ENCODE measurements around the gene C4B. TPM values are rescaled to one million over a fixed set of nuclear protein-coding genes. Genes with fewer than 3 reads are reported as not detected.
A peak's percentile ranks its signal among the peaks of the same experiment; 100 is the strongest.
"Not testable (repeated sequence)": the region's sequence is repeated elsewhere in the genome, so short reads cannot be mapped to it uniquely, and the experiment has no call there.

C4B gene
- total RNA-seq: 1 to 10 TPM; 3.4 to 5.0 TPM

DNA sequence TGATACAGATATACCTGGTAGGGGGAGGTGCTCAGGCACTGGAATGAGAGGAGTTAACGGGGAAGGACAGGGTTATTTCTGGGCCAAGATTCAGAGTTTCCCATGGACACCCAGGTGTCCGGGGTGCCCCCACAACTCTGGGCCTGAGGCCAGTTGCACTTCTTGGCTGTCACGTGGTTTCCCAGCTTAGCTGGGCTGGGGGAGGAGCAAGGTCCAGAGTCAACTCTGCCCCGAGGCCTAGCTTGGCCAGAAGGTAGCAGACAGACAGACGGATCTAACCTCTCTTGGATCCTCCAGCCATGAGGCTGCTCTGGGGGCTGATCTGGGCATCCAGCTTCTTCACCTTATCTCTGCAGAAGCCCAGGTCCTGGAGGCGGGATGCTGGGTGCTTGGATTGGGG lies at the start of gene C4B:
TSS of gene C4B (plus strand) at position 249 of the 400 bp plus-strand sequence. CDS start at position 300, 51 bp downstream.
- H3K27ac Mint-ChIP-seq; H3K36me3 Mint-ChIP-seq (ENCODE audit: low read depth); POLR2A ChIA-PET; CTCF ChIA-PET; H3K4me1 Mint-ChIP-seq; H3K9me3 Mint-ChIP-seq; H3K27me3 Mint-ChIP-seq; H3K4me3 Mint-ChIP-seq; DNase-seq: not testable (repeated sequence)

DNA sequence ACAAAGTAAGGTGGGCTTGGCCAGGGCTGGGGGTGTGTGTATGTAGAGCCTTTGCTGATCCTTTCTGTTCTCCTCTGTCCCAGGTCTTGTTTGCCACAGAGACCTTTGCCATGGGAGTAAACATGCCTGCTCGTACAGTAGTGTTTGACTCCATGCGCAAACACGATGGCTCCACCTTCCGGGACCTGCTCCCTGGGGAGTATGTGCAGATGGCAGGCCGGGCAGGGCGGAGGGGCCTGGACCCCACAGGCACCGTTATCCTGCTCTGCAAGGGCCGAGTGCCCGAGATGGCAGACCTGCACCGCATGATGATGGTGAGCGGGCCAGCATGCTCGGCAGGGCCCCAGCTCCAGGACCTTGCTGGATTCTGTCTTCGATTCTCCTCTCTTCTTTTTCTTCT lies 48.9 kb upstream of the C4B start:
- H3K4me3 Mint-ChIP-seq: no peak overlapping the region
- H3K27me3 Mint-ChIP-seq: no peaks in the 10 kb centered on the region
- POLR2A ChIA-PET: no interaction called here
- DNase-seq: no peak
- H3K9me3 Mint-ChIP-seq: no peaks in the 10 kb centered on the region
- H3K27ac Mint-ChIP-seq: no peak overlapping the region
- peaks cover 26% of the 10 kb centered on the region for H3K4me1 Mint-ChIP-seq
- CTCF ChIA-PET: interaction anchor here (1.4 kb wide), 1 partner anchor 13 kb away, joined by 3 read pairs; no protein-coding TSS in a partner anchor
- H3K36me3 Mint-ChIP-seq (ENCODE audit: low read depth): peaks cover 81% of the 10 kb centered on the region

DNA sequence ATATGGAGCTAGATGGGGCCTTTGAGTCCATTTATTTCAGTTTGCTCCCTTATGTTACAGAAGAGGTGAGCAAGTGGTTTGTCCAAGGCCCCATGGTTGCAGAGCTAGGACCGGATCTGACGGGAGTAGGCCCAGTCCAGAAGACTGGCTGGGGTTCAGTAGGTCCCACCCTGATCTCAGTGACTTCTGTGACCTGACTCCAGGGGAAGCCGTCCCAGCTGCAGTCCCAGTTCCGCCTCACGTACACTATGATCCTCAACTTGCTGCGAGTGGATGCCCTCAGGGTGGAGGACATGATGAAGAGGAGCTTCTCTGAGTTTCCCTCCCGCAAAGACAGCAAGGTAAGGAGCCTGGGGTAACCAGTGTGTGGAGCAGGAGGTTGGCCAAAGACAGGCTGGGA lies 48.1 kb upstream of the C4B start:
- CTCF ChIA-PET: no interaction called here
- H3K36me3 Mint-ChIP-seq (ENCODE audit: low read depth): peaks cover 74% of the 10 kb centered on the region

DNA sequence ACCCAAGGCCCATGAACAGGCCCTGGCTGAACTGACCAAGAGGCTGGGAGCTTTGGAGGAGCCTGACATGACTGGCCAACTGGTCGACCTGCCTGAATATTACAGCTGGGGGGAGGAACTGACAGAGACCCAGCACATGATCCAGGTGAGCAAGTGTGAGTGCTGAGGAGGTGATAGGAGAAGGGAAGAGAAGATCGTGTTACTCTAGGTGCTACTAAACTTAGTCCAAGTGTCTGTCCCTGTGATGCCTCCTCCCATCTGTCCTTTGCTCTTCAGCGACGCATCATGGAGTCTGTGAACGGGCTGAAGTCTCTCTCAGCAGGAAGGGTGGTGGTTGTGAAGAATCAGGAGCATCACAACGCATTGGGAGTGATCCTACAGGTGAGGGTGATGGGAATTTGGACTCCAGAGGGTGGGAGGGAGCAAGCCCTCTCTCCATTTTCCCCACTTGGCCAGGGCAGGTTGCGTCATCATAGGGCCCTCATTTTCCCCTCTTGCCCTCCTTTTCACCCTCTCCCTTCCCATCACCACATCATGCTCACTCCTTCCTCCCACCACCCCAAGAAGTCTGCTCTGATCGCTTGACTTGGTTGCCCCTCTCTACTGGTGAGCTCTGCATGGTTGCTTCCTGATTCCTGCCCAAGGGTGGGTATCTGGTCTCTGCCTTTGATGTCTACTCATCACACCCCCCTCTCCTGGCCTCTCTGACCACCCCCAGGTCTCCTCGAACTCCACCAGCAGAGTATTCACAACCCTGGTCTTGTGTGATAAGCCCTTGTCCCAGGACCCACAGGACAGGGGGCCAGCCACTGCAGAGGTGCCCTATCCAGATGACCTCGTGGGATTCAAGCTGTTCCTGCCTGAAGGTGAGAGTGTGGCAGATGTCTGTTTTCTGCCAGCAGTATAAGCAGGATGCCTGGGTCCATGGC lies 47.3 kb upstream of the C4B start:
- POLR2A ChIA-PET: no interaction called here
- H3K27ac Mint-ChIP-seq: no peak overlapping the region

More for the DNA sequence above, 48.1 kb upstream of the C4B start:
- Mint-ChIP-seq H3K27me3 (no peaks in the 10 kb centered on the region), H3K9me3 (no peaks in the 10 kb centered on the region), H3K4me3 (no peak overlapping the region), H3K27ac (no peak overlapping the region), H3K4me1 (peaks cover 29% of the 10 kb centered on the region)
- POLR2A ChIA-PET: no interaction called here
- DNase-seq: no peak

DNA sequence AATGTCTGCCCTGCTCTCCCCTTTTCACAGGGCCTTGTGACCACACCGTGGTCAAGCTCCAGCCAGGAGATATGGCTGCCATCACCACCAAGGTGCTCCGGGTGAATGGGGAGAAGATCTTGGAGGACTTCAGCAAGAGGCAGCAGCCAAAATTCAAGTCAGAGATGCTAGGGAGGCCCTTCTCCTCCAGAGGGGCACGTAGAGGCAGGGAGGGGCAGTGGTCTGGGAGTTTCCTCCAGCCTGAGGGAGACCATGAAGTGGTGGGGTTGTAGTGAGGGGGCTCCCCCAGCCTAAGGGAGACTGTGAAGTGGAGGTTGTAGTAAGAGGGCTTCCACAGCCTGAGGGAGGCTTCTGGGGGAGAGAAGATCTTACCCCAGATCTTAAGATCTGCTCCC lies 46.7 kb upstream of the C4B start:
- no peak overlapping the region for H3K27ac Mint-ChIP-seq
- CTCF ChIA-PET: no interaction called here
- POLR2A ChIA-PET: interaction anchor here (8.3 kb wide), 1 partner anchor 8 kb away, joined by 162 read pairs; the partner anchor contains the start of genes NELFE and SKIC2

More for the DNA sequence above, 47.3 kb upstream of the C4B start:
- Mint-ChIP-seq H3K27me3 (no peaks in the 10 kb centered on the region), H3K4me1 (peaks cover 26% of the 10 kb centered on the region), H3K4me3 (no peak overlapping the region), H3K36me3 (ENCODE audit: low read depth) (peaks cover 69% of the 10 kb centered on the region), H3K9me3 (no peaks in the 10 kb centered on the region)
- DNase-seq: no peak
- CTCF ChIA-PET: no interaction called here

DNA sequence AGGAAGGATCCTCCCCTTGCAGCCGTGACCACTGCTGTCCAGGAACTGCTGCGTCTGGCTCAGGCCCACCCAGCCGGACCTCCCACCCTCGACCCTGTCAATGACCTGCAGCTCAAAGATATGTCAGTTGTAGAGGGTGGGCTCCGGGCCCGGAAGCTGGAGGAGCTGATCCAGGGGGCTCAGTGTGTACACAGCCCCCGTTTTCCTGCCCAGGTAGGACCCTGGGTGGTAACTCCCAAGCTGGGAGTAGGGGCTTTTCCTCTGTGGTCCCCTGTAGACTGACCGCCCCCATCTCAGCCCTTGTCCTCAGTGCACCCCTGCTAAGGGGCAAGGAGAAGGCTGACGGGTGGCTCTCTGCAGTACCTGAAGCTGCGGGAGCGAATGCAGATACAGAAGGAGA lies 46.3 kb upstream of the C4B start:
- H3K36me3 Mint-ChIP-seq (ENCODE audit: low read depth): peaks cover 63% of the 10 kb centered on the region
- H3K4me1 Mint-ChIP-seq: peaks cover 36% of the 10 kb centered on the region
- no peak overlapping the region for H3K27ac Mint-ChIP-seq
- H3K9me3 Mint-ChIP-seq: no peaks in the 10 kb centered on the region
- H3K27me3 Mint-ChIP-seq: no peaks in the 10 kb centered on the region
- DNase-seq: no peak
- no peak overlapping the region for H3K4me3 Mint-ChIP-seq
- POLR2A ChIA-PET: interaction anchor here (8.3 kb wide), 1 partner anchor 8 kb away, joined by 162 read pairs; the partner anchor contains the start of genes NELFE and SKIC2
- CTCF ChIA-PET: no interaction called here

More for the DNA sequence above, 46.7 kb upstream of the C4B start:
- Mint-ChIP-seq H3K27me3 (no peaks in the 10 kb centered on the region), H3K4me3 (no peak overlapping the region), H3K36me3 (ENCODE audit: low read depth) (peaks cover 63% of the 10 kb centered on the region), H3K9me3 (no peaks in the 10 kb centered on the region), H3K4me1 (peaks cover 32% of the 10 kb centered on the region)
- DNase-seq: no peak

DNA sequence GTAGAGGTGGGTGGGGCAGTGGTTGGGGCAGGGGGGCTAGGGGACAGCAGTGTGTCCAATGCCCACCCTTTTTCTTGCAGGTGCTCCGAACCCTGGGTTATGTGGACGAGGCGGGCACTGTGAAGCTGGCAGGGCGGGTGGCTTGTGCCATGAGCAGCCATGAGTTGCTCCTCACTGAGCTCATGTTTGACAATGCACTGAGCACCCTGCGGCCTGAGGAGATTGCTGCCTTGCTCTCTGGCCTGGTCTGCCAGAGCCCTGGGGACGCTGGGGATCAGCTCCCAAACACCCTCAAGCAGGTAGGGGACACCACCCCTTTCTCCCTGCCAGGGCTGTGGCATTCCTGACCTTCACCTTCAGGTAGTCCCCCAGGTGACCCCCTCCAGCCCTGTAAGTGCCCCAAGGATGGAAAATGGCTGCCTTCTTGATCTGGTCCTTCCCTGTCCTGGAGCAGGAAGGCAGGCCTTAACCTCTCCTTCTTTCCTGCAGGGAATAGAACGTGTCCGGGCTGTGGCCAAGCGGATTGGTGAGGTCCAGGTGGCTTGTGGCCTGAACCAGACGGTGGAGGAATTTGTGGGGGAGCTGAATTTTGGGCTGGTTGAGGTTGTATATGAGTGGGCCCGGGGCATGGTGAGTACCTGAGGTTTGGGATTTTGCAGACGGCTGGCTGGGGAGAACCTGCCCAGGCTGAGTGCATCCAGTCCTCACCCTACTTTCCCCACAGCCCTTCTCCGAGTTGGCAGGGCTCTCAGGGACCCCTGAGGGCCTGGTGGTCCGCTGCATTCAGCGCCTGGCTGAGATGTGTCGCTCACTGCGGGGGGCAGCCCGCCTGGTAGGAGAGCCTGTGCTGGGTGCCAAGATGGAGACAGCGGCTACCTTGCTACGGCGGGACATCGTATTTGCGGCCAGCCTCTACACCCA lies 45.5 kb upstream of the C4B start:
- H3K9me3 Mint-ChIP-seq: no peaks in the 10 kb centered on the region
- H3K27me3 Mint-ChIP-seq: no peaks in the 10 kb centered on the region
- POLR2A ChIA-PET: interaction anchor here (8.3 kb wide), 1 partner anchor 9 kb away, joined by 162 read pairs; the partner anchor contains the start of genes NELFE and SKIC2
- H3K36me3 Mint-ChIP-seq (ENCODE audit: low read depth): peaks cover 58% of the 10 kb centered on the region
- H3K4me1 Mint-ChIP-seq: peaks cover 43% of the 10 kb centered on the region
- no peak overlapping the region for H3K27ac Mint-ChIP-seq
- CTCF ChIA-PET: interaction anchor here (1.1 kb wide), 1 partner anchor 17 kb away, joined by 3 read pairs; no protein-coding TSS in a partner anchor
- no peak overlapping the region for H3K4me3 Mint-ChIP-seq
- DNase-seq: no peak

DNA sequence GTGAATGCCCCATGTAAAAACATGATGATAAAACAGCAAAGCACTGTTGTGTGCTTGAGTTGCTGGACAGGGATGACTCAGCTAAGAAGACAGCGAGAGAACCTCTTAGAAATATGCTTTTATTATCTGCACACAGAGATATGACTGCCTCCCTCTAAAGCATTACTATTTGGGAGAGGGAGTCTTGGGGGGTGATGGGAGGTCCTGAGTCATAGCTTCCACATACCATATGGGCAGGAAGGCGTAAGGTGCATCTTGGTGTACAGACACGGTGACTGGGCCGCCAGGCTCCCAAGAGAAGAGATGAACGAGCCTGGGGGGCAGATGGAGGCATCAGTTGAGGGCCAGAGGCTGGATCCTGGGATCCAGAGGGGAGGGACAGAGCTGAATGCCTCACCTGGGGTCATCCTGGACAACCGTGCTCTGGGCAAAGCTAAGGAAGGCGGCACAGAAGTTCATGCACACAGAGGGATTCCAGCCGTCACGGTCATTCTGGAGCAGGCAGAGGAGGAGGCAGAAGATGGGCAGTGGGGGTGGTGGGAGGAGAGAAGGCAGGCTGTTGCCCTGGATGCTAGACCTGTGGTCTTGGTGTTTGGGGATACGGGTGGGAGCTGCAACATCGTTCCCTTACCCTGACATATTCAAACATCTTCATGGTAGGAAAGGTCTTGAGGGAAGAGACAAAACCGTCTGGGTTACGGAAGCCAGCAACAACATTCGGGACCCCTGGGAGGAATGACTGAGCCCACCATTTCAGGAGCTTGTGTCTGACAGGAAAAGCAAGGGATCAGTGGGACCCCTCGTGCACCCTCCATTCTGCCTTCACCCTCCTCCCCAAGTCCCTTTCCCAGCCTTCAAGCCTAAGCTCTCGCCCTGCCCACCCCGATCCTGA lies 44.6 kb upstream of the C4B start:
- peak overlapping the region; percentile 65 for H3K27ac Mint-ChIP-seq
- H3K27me3 Mint-ChIP-seq: no peaks in the 10 kb centered on the region
- no peak for DNase-seq
- H3K9me3 Mint-ChIP-seq: no peaks in the 10 kb centered on the region
- H3K36me3 Mint-ChIP-seq (ENCODE audit: low read depth): peaks cover 51% of the 10 kb centered on the region
- CTCF ChIA-PET: interaction anchor here (1.1 kb wide), 1 partner anchor 18 kb away, joined by 3 read pairs; no protein-coding TSS in a partner anchor
- POLR2A ChIA-PET: interaction anchor here (1.3 to 8.3 kb wide), 3 partner anchors 10 to 72 kb away, joined by 3 to 162 read pairs (median 22); partner anchors contain the start of genes EHMT2, NELFE and SKIC2
- H3K4me1 Mint-ChIP-seq: peaks cover 45% of the 10 kb centered on the region
- peak overlapping the region; percentile 44 for H3K4me3 Mint-ChIP-seq

DNA sequence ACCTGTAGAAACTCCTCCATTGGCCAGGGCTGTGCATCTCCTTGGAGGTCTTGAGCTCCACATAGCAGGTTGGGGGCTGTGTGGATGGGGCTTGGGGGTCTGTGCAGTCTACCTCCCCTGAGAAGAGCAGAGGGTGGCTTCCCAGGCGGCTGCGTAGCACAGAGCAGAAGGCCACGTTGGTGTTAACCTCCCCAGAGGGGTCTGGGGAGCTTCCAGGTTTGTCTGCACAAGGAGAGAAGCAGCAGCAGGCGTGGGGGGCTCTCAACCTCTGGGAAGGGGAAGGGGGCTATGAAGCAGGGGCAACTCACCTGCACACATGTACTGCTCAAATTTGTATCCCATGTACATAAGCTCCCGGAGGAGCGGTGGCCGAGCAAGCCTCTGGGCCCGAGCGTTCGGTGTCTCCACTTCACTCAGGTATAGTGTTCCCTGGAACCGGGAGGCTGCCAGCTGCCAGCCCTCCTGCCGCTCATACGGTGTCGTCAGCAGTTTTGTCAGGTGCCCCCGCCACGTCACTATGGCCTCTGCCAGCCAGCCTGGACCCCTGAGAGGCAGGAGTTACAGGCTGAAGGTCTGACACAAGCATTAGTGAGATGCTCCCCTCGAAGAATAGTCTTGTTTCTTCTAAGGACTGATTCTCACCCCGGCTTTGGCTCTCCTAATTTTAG lies 43.9 kb upstream of the C4B start:
- CTCF ChIA-PET: interaction anchor here (1.2 to 3.0 kb wide), 4 partner anchors 10 to 107 kb away, joined by 3 to 13 read pairs (median 10); partner anchors contain the start of genes NELFE, NEU1 and SKIC2
- Mint-ChIP-seq H3K4me3 (peak overlapping the region; percentile 97), H3K27me3 (no peaks in the 10 kb centered on the region), H3K9me3 (no peaks in the 10 kb centered on the region), H3K36me3 (ENCODE audit: low read depth) (peaks cover 46% of the 10 kb centered on the region), H3K27ac (peak overlapping the region; percentile 99), H3K4me1 (peaks cover 45% of the 10 kb centered on the region)
- no peak for DNase-seq
- POLR2A ChIA-PET: interaction anchor here (1.2 to 8.3 kb wide), 8 partner anchors 11 to 235 kb away, joined by 3 to 162 read pairs (median 6); partner anchors contain the start of genes ATF6B, CLIC1, EHMT2 and NELFE

DNA sequence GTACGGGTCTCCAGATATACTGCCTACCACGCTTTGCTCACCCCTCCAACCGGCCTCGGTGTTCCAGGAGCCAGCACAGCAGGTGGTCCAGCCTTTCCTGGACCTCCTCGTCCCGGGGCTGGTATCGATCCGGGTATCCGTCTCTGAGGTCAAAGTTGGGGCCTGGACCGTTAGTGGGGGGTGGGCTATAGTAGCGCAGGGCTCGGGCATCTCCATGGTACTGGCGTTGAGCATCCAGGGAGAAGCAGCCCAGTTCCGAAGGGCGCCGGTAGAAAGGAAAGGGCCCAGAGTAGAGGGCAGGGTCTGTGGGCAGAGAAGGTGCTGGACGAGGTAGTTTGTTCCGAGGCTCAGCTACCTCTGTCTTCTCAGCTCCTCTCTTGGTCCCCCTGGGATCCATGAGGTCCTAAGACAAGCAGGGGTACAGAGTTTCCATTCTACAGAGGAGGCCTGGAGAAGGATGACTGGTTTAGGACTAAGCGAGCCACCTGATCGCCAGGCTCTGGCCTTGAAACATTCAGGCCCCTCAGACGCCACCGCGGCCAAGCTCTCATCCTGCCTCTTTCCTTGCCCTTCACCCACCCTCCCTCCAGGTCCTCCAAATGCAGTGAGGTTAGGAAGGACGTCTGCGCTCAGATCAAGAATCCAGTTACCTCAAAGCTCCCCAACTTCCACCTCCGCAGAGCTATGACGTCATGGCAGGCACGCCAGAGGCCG lies 43.2 kb upstream of the C4B start:
- Mint-ChIP-seq H3K27me3 (no peaks in the 10 kb centered on the region), H3K4me3 (peak overlapping the region; percentile 97), H3K27ac (peak overlapping the region; percentile 99), H3K4me1 (peaks cover 45% of the 10 kb centered on the region), H3K9me3 (no peaks in the 10 kb centered on the region), H3K36me3 (ENCODE audit: low read depth) (peaks cover 39% of the 10 kb centered on the region)
- ChIA-PET CTCF (interaction anchor here (0.6 to 3.0 kb wide), 8 partner anchors 11 to 1238 kb away, joined by 3 to 13 read pairs (median 4); partner anchors contain the start of genes NELFE, NEU1 and SKIC2), POLR2A (interaction anchor here (0.7 to 8.3 kb wide), 23 partner anchors 12 to 1000 kb away, joined by 3 to 162 read pairs (median 4); partner anchors contain the start of genes ATF6B, CFB, CLIC1 and CSNK2B)
- DNase-seq: no peak
